GM12875 (cell line): Measurements from ENCODE around the gene DSG2.

ENCODE experiments used
- H3K4me3 ChIP-seq: one replicate; pipeline ENCODE4 v1.5.1; 2011; ENCODE audit warnings: low read depth, low read length, control low read depth
- CTCF ChIP-seq: IDR thresholded peaks from 2 replicates; pipeline ENCODE4 v1.5.1; 2011; ENCODE audit warnings: low read depth, mild to moderate bottlenecking, control low read depth, inconsistent platforms, low read length, moderate library complexity, borderline replicate concordance; ENCODE audit not compliant: insufficient read depth

Gene DSG2

GRCh38 chr18:31554776-31555175 is 56.8 kb downstream of the DSG2 start:
- H3K4me3 ChIP-seq = no peak overlapping the region
- TF ChIP-seq CTCF = no peak

GRCh38 chr18:31555971-31556747 is 58.2 kb downstream of the DSG2 start:
- peak; percentile 50; the same call in 1 of the 2 replicates for TF ChIP-seq CTCF
- no peak overlapping the region for H3K4me3 ChIP-seq

GRCh38 chr18:31557446-31557845 is 59.5 kb downstream of the DSG2 start:
- no peak for TF ChIP-seq CTCF
- H3K4me3 ChIP-seq = no peak overlapping the region

DNA sequence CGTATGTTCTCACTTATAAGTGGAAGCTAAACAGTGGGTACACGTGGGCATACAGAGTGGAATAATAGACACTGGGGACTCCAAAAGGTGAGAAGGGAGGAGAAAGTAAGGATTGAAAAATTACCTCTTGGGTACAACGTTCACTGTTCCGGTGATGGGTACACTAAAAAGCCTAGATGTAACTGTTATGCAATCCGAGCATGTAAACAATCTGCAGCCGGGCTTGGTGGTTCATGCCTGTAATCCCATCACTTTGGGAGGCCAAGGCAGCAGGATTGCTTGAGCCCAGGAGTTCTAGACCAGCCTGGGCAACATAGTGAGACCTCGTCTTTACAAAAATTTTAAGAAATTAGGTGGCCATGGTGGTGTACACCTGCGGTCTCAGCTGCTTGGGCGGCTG is 60.6 kb downstream of the DSG2 start:
- H3K4me3 ChIP-seq = no peak overlapping the region
- TF ChIP-seq CTCF = no peak

- TF ChIP-seq CTCF = no peak
- H3K4me3 ChIP-seq = no peak overlapping the region
Measured at GRCh38 chr18:31562726-31563125, 64.7 kb downstream of the DSG2 start.

DNA sequence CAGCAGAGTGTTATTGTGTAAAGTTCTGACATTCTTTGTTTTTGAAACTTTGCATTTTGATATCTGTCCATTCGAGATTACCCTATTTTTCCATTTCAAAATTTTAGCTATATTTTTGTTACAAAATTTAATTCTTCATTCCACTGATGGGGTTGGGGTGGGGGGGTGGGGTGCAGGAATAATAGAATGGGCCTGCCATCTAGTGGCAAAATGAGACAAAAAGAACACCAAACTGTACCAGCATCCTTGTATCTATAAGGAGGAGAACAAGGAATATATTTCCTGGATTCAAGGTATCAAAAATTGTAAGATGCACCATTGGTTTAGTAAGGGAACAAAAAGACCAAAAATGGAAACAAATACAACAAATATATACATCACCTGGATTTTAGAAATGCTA is 65.8 kb downstream of the DSG2 start:
- no peak overlapping the region for H3K4me3 ChIP-seq
- no peak for TF ChIP-seq CTCF

GRCh38 chr18:31565345-31565744 is 67.4 kb downstream of the DSG2 start:
- no peak overlapping the region for H3K4me3 ChIP-seq
- TF ChIP-seq CTCF = no peak
